Transverse colon (tissue), 4 donors: Measurements from ENCODE around the gene BRMS1. TPM values are rescaled to one million over a fixed set of nuclear protein-coding genes. Genes with fewer than 3 reads are reported as not detected.

ENCODE experiments used
- DNase-seq: peaks from one replicate; pipeline ENCODE4 v3.0.0-alpha.2; 2019
- H3K27ac ChIP-seq, 4 donors: fragments of 200-600 bp; sonication (generic); 2 replicates each; pipeline ENCODE4 v1.5.1; 2016 to 2018; ENCODE audit warnings: inconsistent platforms in 4 of 4
- H3K27me3 ChIP-seq: fragments of 200-600 bp; sonication (generic); 2 replicates; pipeline ENCODE4 v1.5.1; 2017; ENCODE audit warnings: inconsistent platforms
- H3K36me3 ChIP-seq, 4 donors: fragments of 200-600 bp; sonication (generic); 2 replicates each; pipeline ENCODE4 v1.5.1; 2017 to 2019; ENCODE audit warnings: inconsistent platforms in 4 of 4
- H3K4me1 ChIP-seq, 4 donors: fragments of 200-600 bp; sonication (generic); 2 replicates each; pipeline ENCODE4 v1.5.1; 2017 to 2020; ENCODE audit warnings: inconsistent platforms in 4 of 4
- H3K4me3 ChIP-seq, 4 donors: fragments of 200-600 bp; sonication (generic); 1 replicate in 1 of 4; 2 replicates in 3 of 4; pipeline versions ENCODE4 v1.5.1 to v1.6.1; 2017 to 2019; ENCODE audit warnings: inconsistent platforms in 4 of 4
- H3K9me3 ChIP-seq, 2 donors: fragments of 200-600 bp; sonication (generic); 2 replicates each; pipeline ENCODE4 v1.5.1; 2017 to 2019; ENCODE audit warnings: inconsistent platforms in 2 of 2
- EP300 ChIP-seq: sonication (generic); formaldehyde crosslinking; IDR thresholded peaks from one replicate; pipeline ENCODE4 v1.6.1; 2017; ENCODE audit warnings: antibody characterized with exemption, low read depth
- POLR2A ChIP-seq: fragments of 450-650 bp; IDR thresholded peaks from one replicate; pipeline ENCODE4 v1.6.1; 2016; ENCODE audit warnings: antibody characterized with exemption, mild to moderate bottlenecking, moderate library complexity
- POLR2AphosphoS5 ChIP-seq, 3 donors: sonication (generic); formaldehyde crosslinking; IDR thresholded peaks; one replicate each; pipeline ENCODE4 v1.6.1; 2016; ENCODE audit warnings: antibody characterized with exemption in 3 of 3
- WGBS, 2 donors: methylation state at CpG; one replicate each; pipeline ENCODE4 v1.1.5; 2018; ENCODE audit warnings: low coverage in 1 of 2; 5-methylcytosine and 5-hydroxymethylcytosine counted together
- in situ Hi-C, 4 donors: fragments of 200-750 bp; cut with MboI; loops; one replicate each; pipeline versions ENCODE4 v1.15.0 to v1.15.1; 2017; ENCODE audit warnings: low sequenced_read_pairs in 3 of 4, low pct_ligation_motif_present in 1 of 4, low pct_unique_long_range_greater_than_20kb in 1 of 4
- intact Hi-C: fragments of 100-400 bp; cut with DNase I; formaldehyde crosslinking; loops from one replicate; pipeline ENCODE4 v1.15.1; 2023; ENCODE audit warnings: low total_unique reads
- total RNA-seq, 4 donors: library from RNA; depleted of rRNA; stranded (reverse); fragments of >200 nt; gene quantifications; one replicate each; pipeline ENCODE4 v1.1.0, GENCODE V29; 2016
- TF ChIP-seq, protein P1 (sequence below), 5 experiments: fragments of 200-600 bp in 3 of 5; fragments of 450-650 bp in 2 of 5; sonication (generic) in 3 of 5; IDR thresholded peaks; 1 replicate in 2 of 5; 2 replicates in 3 of 5; pipeline ENCODE4 v1.5.1; 2016 to 2017; ENCODE audit warnings: antibody characterized with exemption in 5 of 5, inconsistent platforms in 3 of 5, mild to moderate bottlenecking in 2 of 5, moderate library complexity in 1 of 5

The BRMS1 gene
- total RNA-seq, 4 donors from 2014 or later: 34.0 to 178 (median 63.1) TPM

DNA sequence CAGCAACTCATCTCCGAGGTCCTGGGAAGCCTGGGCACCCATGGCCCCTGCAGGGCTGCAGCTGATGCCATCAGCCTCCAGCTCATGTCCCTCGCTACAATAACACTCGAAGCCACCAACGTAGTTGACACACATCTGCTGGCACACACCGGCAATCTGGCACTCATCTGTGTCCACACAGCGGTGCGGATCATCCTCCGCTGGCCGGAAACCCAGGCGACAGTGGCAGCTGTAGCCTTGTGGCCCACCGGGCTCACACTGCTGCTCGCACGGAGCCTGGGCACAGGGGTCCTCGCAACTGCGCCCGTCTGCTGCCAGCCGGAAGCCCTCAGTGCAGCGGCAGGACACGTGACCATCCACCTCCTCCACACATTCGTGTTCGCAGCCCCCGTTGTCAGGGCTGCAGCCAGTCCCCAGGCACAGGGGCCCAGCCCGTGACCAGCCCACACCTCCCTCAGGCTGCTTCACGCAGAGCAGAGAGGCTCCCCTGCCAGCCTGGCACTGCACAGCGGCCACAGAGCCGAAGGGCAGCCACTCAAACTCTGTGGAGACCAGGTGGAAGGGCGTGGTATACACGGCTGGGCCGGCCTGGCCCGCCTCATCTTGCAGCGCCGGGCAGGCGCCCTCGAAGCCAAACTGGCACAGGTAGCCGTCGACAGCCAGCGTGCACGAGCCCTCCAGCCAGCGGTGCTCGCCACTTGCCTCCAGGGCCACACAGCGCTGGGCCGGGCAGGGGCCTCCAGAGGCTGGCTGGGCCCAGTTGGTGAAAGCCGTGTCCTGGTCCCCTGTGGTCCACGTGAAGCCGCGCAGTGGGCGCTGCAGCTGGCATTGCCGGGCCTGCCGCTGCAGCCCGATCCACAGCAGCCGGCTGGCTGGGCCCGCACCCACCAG is 28.7 kb downstream of the BRMS1 start:
- 61% methylated on average over 41 of the region's 52 CpGs; no CpG with 5 or more reads in 1 of the 2 donors for WGBS, 2 donors
- peaks cover 18 to 47% (median 32%) of the 10 kb centered on the region in 4 donors for H3K4me1 ChIP-seq
- no peak for DNase-seq
- TF ChIP-seq, protein P1, sequence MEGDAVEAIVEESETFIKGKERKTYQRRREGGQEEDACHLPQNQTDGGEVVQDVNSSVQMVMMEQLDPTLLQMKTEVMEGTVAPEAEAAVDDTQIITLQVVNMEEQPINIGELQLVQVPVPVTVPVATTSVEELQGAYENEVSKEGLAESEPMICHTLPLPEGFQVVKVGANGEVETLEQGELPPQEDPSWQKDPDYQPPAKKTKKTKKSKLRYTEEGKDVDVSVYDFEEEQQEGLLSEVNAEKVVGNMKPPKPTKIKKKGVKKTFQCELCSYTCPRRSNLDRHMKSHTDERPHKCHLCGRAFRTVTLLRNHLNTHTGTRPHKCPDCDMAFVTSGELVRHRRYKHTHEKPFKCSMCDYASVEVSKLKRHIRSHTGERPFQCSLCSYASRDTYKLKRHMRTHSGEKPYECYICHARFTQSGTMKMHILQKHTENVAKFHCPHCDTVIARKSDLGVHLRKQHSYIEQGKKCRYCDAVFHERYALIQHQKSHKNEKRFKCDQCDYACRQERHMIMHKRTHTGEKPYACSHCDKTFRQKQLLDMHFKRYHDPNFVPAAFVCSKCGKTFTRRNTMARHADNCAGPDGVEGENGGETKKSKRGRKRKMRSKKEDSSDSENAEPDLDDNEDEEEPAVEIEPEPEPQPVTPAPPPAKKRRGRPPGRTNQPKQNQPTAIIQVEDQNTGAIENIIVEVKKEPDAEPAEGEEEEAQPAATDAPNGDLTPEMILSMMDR (IDR thresholded peaks at IDR 0.05): no peak
- in situ Hi-C loops: no loop called here
- no peaks in the 10 kb centered on the region for H3K9me3 ChIP-seq
- peak overlapping the region; percentile 79 to 95 (median 88) for H3K27ac ChIP-seq
- no peaks in the 10 kb centered on the region for H3K27me3 ChIP-seq
- H3K36me3 ChIP-seq: no peaks in the 10 kb centered on the region
- intact Hi-C loops: no loop called here
- peak overlapping the region; percentile 25 to 44 (median 40) for H3K4me3 ChIP-seq

DNA sequence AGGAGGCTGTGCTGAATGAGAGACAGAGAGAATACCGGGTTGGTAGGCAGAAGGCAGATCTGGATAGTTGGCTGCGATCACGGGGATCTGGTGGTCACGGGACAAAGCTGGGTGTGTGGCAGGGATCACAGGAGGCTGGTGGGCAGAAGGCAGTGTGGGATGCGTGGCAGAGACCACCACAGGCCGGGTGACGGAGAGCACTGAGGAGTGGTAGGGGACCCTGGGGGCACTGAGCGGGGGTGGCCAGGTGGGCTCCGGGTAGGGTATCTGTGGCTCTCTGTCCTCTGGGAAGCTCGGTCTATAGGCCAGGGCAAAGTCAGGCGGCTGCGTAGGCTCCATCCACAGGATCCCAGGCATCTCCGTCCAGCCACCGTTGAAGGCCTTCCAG is 29.4 kb downstream of the BRMS1 start:
- no peak for DNase-seq
- Histone ChIP-seq H3K9me3 (no peaks in the 10 kb centered on the region), H3K27ac (peak overlapping the region; percentile 79 to 95 (median 88)), H3K4me1 (peaks cover 18 to 47% (median 32%) of the 10 kb centered on the region in 4 donors), H3K36me3 (no peaks in the 10 kb centered on the region), H3K27me3 (no peaks in the 10 kb centered on the region), H3K4me3 (peak overlapping the region in 3 of 4 donors; percentile 25 to 42 (median 39))
- intact Hi-C loops (no loop called here), in situ Hi-C loops (no loop called here)
- WGBS, 2 donors: 84% methylated on average over 10 to 14 of the region's 14 CpGs
- no peak for TF ChIP-seq POLR2AphosphoS5 (IDR thresholded peaks at IDR 0.05)
- TF ChIP-seq, protein P1 (IDR thresholded peaks at IDR 0.05): no peak
- no peak for TF ChIP-seq POLR2A
- TF ChIP-seq EP300: no peak

DNA sequence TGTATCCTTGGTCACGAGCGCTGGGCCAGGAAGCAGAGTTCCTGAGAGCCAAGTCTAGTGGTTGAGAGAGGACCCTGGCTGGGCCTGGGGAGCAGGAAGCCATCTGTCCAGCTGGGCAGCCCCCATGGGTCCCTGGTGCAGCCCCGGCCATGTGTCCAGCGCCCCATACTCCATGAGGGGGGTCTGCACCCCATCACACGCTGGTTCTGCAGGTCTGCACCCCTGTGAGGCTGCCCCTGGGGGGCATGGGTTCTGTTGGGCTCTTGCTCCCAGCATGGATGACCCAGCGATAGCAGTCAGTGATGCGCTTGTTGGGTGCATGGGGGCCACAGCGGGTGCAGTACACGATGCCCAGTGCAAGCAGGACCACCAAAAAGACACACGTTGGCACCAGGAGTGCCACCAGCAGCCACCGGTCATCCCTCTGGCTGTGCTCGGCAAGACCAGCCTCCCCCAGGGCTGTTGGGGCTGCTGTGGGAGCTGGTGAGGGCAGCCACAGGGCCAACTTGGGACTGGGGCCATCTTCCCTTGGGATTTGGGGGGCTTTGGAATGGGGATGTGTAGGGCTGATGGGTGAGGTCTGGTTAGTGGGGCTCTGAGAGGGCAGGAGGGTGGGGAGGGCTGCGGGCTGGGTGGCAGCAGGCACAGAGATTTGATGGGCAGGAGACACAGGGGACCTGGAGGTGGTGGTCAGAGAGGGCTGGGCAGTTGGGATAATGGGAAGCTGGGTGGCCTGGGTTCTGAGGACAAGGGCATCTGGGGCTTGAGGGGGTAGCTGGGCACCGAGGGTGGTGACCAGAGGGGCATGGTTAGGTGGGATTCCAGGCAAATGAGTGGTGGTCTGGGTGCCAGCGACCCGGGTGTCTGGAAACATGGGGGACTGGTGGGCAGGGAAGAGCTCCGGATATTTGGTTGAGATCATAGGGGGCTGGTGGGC is 30.1 kb downstream of the BRMS1 start:
- H3K4me3 ChIP-seq: peak overlapping the region in 1 of 4 donors; percentile 42
- WGBS, 2 donors: 82% methylated on average over 15 of the region's 17 CpGs; no CpG with 5 or more reads in 1 of the 2 donors

More for the DNA sequence above, 30.1 kb downstream of the BRMS1 start:
- peaks cover 18 to 47% (median 32%) of the 10 kb centered on the region in 4 donors for H3K4me1 ChIP-seq
- H3K9me3 ChIP-seq: no peaks in the 10 kb centered on the region
- no peaks in the 10 kb centered on the region for H3K36me3 ChIP-seq
- in situ Hi-C loops: no loop called here
- H3K27ac ChIP-seq: peak overlapping the region; percentile 91 to 95 (median 94)
- no peak for DNase-seq
- no peak for TF ChIP-seq POLR2A
- TF ChIP-seq POLR2AphosphoS5 (IDR thresholded peaks at IDR 0.05): no peak
- TF ChIP-seq, protein P1 (IDR thresholded peaks at IDR 0.05): no peak
- TF ChIP-seq EP300: no peak
- no peaks in the 10 kb centered on the region for H3K27me3 ChIP-seq
- intact Hi-C loops: no loop called here
